ENCODE data around the gene CDCP2. TPM values are rescaled to one million over a fixed set of nuclear protein-coding genes. Genes with fewer than 3 reads are reported as not detected.

The CDCP2 gene
- total RNA-seq, 2 donors from 2014 or later, result not detected

- ATAC-seq, result no peak
- no peak for DNase-seq
- WGBS, 2 donors, result 96 to 98% methylated on average over 7 of the region's 7 CpGs
- H3K9me3 ChIP-seq, result no peaks in the 10 kb centered on the region
- H3K36me3 ChIP-seq (replicated peaks in 1 of 2; ENCODE audit: insufficient read depth in 1 of 2, low read depth in 2 of 2), result no peaks in the 10 kb centered on the region
- no peak overlapping the region for H3K4me3 ChIP-seq
- H3K4me1 ChIP-seq, result peaks cover 17% of the 10 kb centered on the region
- no peak for TF ChIP-seq CTCF (IDR thresholded peaks at IDR 0.05)
- TF ChIP-seq POLR2A (IDR thresholded peaks at IDR 0.05), result no peak
- no peak overlapping the region for H3K27ac ChIP-seq
- no peaks in the 10 kb centered on the region for H3K27me3 ChIP-seq
- intact Hi-C loops (cut with DNase I), result no loop called here
Observed at GRCh38 chr1:54156986-54157385, 4.2 kb upstream of the CDCP2 start.

- Histone ChIP-seq H3K27ac (no peak overlapping the region), H3K27me3 (no peaks in the 10 kb centered on the region), H3K4me3 (no peak overlapping the region), H3K36me3 (replicated peaks in 1 of 2; ENCODE audit: insufficient read depth in 1 of 2, low read depth in 2 of 2) (no peaks in the 10 kb centered on the region), H3K9me3 (no peaks in the 10 kb centered on the region), H3K4me1 (peaks cover 17% of the 10 kb centered on the region)
- DNase-seq (no peak), ATAC-seq (no peak)
- TF ChIP-seq CTCF (IDR thresholded peaks at IDR 0.05) (no peak), POLR2A (IDR thresholded peaks at IDR 0.05) (no peak)
- intact Hi-C loops (cut with DNase I), result no loop called here
- WGBS, 2 donors, result 88 to 92% methylated on average over 3 of the region's 3 CpGs
Observed at GRCh38 chr1:54156201-54156600, 3.4 kb upstream of the CDCP2 start.

GRCh38 chr1:54153535-54154439 is 987 bp upstream of the CDCP2 start:
- intact Hi-C loops (cut with DNase I), result no loop called here
- peaks cover 17% of the 10 kb centered on the region for H3K4me1 ChIP-seq
- no peaks in the 10 kb centered on the region for H3K36me3 ChIP-seq (replicated peaks in 1 of 2; ENCODE audit: insufficient read depth in 1 of 2, low read depth in 2 of 2)
- peak; percentile 89 for ATAC-seq
- TF ChIP-seq CTCF (IDR thresholded peaks at IDR 0.05) (no peak), POLR2A (IDR thresholded peaks at IDR 0.05) (peak in 2 of 3 donors; percentile 12 to 25)
- DNase-seq, result peak; percentile 65 to 81 (median 78)
- 39 to 43% methylated on average over 19 of the region's 19 CpGs for WGBS, 2 donors
- H3K27ac ChIP-seq, result peak overlapping the region in 3 of 4 donors; percentile 9 to 70 (median 65)
- no peaks in the 10 kb centered on the region for H3K27me3 ChIP-seq
- no peak overlapping the region for H3K4me3 ChIP-seq
- H3K9me3 ChIP-seq, result no peaks in the 10 kb centered on the region

DNA sequence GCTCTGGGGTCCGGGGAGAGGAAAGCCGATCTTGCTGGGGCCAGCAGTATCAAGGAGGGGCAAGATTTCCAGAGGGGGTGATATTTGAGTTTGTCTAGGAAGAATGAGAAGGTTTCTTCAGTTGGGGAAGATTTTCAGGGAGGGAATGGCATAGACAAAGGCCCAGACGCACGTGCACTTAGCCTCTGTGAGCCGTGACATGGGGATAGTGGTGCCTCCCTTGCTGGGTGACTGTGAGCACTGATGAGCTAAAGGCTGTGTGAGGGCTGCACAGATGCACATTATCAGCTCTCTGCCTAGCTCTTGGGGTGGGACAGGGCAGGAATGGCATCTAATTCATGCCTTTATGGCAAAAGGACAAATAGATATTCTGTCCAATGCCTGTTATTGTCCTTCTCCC is 1.8 kb downstream of the CDCP2 start:
- WGBS, 2 donors, result 79 to 90% methylated on average over 5 of the region's 5 CpGs
- Histone ChIP-seq H3K4me3 (no peak overlapping the region), H3K9me3 (no peaks in the 10 kb centered on the region), H3K27me3 (no peaks in the 10 kb centered on the region), H3K36me3 (replicated peaks in 1 of 2; ENCODE audit: insufficient read depth in 1 of 2, low read depth in 2 of 2) (no peaks in the 10 kb centered on the region), H3K27ac (no peak overlapping the region), H3K4me1 (peaks cover 11% of the 10 kb centered on the region)
- intact Hi-C loops (cut with DNase I), result no loop called here
- DNase-seq (no peak), ATAC-seq (no peak)
- TF ChIP-seq POLR2A (IDR thresholded peaks at IDR 0.05) (no peak), CTCF (IDR thresholded peaks at IDR 0.05) (no peak)

- no peak for ATAC-seq
- no peak overlapping the region for H3K27ac ChIP-seq
- H3K36me3 ChIP-seq (replicated peaks in 1 of 2; ENCODE audit: insufficient read depth in 1 of 2, low read depth in 2 of 2), result no peaks in the 10 kb centered on the region
- H3K9me3 ChIP-seq, result no peaks in the 10 kb centered on the region
- intact Hi-C loops (cut with DNase I), result no loop called here
- no peak for DNase-seq
- no peak overlapping the region for H3K4me3 ChIP-seq
- WGBS, 2 donors, result 86 to 98% methylated on average over 2 to 3 of the region's 3 CpGs
- H3K27me3 ChIP-seq, result no peaks in the 10 kb centered on the region
- TF ChIP-seq POLR2A (IDR thresholded peaks at IDR 0.05) (no peak), CTCF (IDR thresholded peaks at IDR 0.05) (no peak)
- peaks cover 11% of the 10 kb centered on the region for H3K4me1 ChIP-seq
Observed at GRCh38 chr1:54149734-54150133, 3.1 kb downstream of the CDCP2 start.

Measured in body of pancreas (tissue), 4 donors.